Panc1 (cell line): Measurements from ENCODE around the gene TCEAL6.
"Not testable (repeated sequence)": the region's sequence is repeated elsewhere in the genome, so short reads cannot be mapped to it uniquely, and the experiment has no call there.

Experiments used
- CTCF ChIP-seq: fragments of 450-650 bp; IDR thresholded peaks from 2 replicates; pipeline ENCODE4 v1.5.1; 2017; ENCODE audit warnings: mild to moderate bottlenecking
- POLR2AphosphoS5 ChIP-seq: IDR thresholded peaks from 2 replicates; pipeline ENCODE4 v1.6.1; 2012; ENCODE audit warnings: mild to moderate bottlenecking, low read depth, low read length, moderate library complexity
- SIN3A ChIP-seq: IDR thresholded peaks from 2 replicates; pipeline ENCODE4 v1.6.1; 2012; ENCODE audit warnings: low read depth, mild to moderate bottlenecking, low read length, moderate library complexity, borderline replicate concordance; ENCODE audit not compliant: insufficient read depth
- TCF7L2 ChIP-seq: IDR thresholded peaks from 2 replicates; pipeline ENCODE4 v1.6.1; 2011; ENCODE audit warnings: mild to moderate bottlenecking, low read depth, low read length, inconsistent platforms

DNA sequence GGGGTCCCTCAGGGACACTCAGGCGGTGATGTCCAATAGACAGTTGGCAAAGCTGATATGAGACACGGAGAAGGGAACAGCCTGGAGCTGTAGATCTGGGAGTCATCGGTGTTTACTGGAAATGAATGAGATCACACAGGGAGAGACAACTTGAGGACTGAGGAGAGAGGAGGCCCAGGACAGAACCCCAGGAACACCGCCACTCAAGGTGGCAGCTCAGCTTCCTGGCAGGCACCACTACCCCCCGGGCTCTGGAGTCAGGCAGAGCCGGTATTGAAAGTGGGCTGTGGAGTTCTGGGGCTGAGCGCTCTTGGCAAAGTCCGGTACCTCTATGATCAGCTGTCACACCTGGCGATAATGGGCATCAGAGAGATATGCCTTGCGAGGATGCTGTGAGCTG is 17.3 kb downstream of the TCEAL6 start:
- not testable (repeated sequence) for TF ChIP-seq POLR2AphosphoS5, CTCF, TCF7L2, SIN3A
